Nephron progenitor cell (in vitro differentiated cells): ENCODE results near the gene SMIM36.
A peak's percentile ranks its signal among the peaks of the same experiment; 100 is the strongest.

Experiments
- DNase-seq: peaks from one replicate; pipeline ENCODE4 v3.0.0; 2021
- H3K27ac Mint-ChIP-seq: 2 replicates; pipeline ENCODE4 v1.8.0; 2021; ENCODE audit warnings: mild to moderate bottlenecking, moderate library complexity, mixed read lengths
- H3K27me3 Mint-ChIP-seq: 2 replicates; pipeline ENCODE4 v1.8.0; 2021; ENCODE audit warnings: mild to moderate bottlenecking, low read depth, mixed read lengths; ENCODE audit not compliant: poor library complexity
- H3K36me3 Mint-ChIP-seq: 2 replicates; pipeline ENCODE4 v1.8.0; 2021; ENCODE audit warnings: low read depth, mixed read lengths
- H3K4me1 Mint-ChIP-seq: 2 replicates; pipeline ENCODE4 v1.8.0; 2021; ENCODE audit warnings: mixed read lengths
- H3K4me3 Mint-ChIP-seq: 2 replicates; pipeline ENCODE4 v1.8.0; 2021; ENCODE audit warnings: mild to moderate bottlenecking, moderate library complexity, mixed read lengths
- H3K9me3 Mint-ChIP-seq: 2 replicates; pipeline ENCODE4 v1.8.0; 2021; ENCODE audit warnings: mild to moderate bottlenecking, moderate library complexity, mixed read lengths
- TF ChIP-seq, protein P1 (sequence below): fragments of 200-600 bp; sonication (generic); IDR thresholded peaks from 2 replicates; pipeline ENCODE4 v1.5.0; 2021; ENCODE audit warnings: antibody characterized with exemption

Gene SMIM36

DNA sequence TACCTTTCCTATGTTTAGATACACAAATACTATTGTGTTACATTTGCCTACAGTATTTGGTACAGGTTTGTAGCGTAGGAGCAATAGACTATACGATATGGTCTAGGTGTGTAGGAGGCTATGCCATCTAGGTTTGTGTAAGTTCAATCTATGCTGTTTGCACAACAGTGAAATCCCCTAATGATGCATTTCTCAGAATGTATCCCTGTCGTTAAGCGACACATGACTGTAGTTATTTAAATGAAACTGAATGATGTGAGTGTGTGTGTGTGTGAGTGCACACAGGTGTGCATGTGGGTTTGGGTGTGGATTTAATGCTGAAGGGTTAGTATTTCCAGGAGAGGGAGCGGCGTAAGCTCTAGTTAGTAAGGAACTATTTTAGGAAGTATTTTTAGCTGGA is 34.6 kb upstream of the SMIM36 start:
- no peak for DNase-seq
- peaks cover 6% of the 10 kb centered on the region for H3K36me3 Mint-ChIP-seq
- peaks cover 5% of the 10 kb centered on the region for H3K27me3 Mint-ChIP-seq
- H3K4me3 Mint-ChIP-seq = no peak overlapping the region
- peaks cover 18% of the 10 kb centered on the region for H3K9me3 Mint-ChIP-seq
- H3K4me1 Mint-ChIP-seq = peaks cover 5% of the 10 kb centered on the region
- TF ChIP-seq, protein P1, sequence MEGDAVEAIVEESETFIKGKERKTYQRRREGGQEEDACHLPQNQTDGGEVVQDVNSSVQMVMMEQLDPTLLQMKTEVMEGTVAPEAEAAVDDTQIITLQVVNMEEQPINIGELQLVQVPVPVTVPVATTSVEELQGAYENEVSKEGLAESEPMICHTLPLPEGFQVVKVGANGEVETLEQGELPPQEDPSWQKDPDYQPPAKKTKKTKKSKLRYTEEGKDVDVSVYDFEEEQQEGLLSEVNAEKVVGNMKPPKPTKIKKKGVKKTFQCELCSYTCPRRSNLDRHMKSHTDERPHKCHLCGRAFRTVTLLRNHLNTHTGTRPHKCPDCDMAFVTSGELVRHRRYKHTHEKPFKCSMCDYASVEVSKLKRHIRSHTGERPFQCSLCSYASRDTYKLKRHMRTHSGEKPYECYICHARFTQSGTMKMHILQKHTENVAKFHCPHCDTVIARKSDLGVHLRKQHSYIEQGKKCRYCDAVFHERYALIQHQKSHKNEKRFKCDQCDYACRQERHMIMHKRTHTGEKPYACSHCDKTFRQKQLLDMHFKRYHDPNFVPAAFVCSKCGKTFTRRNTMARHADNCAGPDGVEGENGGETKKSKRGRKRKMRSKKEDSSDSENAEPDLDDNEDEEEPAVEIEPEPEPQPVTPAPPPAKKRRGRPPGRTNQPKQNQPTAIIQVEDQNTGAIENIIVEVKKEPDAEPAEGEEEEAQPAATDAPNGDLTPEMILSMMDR = no peak
- H3K27ac Mint-ChIP-seq = peak overlapping the region; percentile 44

DNA sequence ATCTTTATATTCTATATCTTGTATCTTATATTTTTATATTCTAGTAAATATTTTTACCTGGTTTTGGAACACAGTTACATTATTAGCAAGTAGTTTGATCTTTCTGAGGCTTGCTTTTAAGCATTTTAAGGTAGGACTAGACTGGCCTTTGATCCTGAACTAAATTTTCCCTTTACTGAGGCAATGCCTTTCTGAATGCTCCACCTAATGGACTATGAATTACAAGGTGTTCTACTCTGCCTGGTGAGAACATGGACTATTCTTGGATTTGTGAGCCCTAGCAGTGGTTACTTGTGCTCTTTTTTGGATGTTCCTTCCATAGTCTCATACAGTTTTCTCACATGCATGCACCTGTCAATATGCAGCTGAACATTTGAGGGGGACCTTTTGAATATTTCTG is 32.5 kb upstream of the SMIM36 start:
- TF ChIP-seq, protein P1 = no peak
- peaks cover 5% of the 10 kb centered on the region for H3K4me1 Mint-ChIP-seq
- H3K4me3 Mint-ChIP-seq = no peak overlapping the region
- H3K27ac Mint-ChIP-seq = no peak overlapping the region
- DNase-seq = no peak
- H3K27me3 Mint-ChIP-seq = no peaks in the 10 kb centered on the region
- H3K9me3 Mint-ChIP-seq = peaks cover 18% of the 10 kb centered on the region
- peaks cover 6% of the 10 kb centered on the region for H3K36me3 Mint-ChIP-seq

DNA sequence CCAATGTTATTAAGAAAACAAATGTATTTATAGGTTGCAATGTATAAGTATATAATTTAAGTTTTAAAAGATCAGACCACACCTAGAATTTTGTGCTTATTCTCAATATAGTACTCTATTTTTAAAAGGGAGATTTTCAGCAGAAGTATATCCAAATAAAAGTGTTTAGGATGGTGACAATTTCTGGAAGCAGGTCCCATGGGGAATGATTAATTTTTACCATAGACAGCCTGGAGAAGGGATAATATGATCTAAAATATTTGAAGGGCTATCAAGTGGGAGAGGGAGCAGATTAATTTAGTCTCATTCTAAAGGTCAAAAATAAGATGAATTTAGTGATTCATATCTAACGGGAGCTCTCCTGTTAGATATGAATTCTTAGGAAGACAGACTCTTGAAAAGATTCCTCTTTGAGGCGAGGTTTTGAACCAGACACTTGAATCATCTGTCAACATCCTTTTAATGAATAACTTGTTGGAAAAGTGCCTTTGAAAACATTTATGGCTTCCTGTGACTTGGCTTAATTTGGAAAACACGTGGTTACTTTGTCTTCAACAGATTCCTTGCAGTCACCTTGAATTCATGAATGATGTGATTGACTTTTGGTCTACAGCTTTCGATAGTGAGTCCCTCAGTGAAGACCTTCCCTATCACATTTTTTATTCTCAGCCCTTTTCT is 29.3 kb upstream of the SMIM36 start:
- no peaks in the 10 kb centered on the region for H3K36me3 Mint-ChIP-seq
- H3K9me3 Mint-ChIP-seq = peaks cover 7% of the 10 kb centered on the region
- H3K27me3 Mint-ChIP-seq = no peaks in the 10 kb centered on the region
- H3K27ac Mint-ChIP-seq = no peak overlapping the region
- H3K4me1 Mint-ChIP-seq = no peaks in the 10 kb centered on the region
- TF ChIP-seq, protein P1 = no peak
- no peak for DNase-seq
- H3K4me3 Mint-ChIP-seq = no peak overlapping the region

DNA sequence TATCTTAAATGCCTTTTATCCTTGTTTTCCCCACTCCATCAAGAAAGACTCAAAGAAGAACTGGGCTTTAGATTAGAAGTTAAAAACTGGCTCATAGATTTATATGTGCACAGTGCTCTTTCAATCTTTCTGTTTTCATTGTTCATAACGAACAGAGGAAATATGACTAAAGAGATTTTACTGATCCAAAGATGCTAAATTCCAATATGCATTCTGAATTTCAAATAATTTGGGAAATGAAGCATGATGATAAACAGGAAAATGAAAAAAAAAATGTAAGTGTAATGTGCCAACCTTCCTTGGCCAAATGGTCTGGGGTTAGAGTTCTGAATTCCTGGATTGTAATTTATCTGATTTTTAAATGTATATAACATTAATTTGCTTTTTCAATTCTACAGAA is 25.0 kb upstream of the SMIM36 start:
- no peaks in the 10 kb centered on the region for H3K9me3 Mint-ChIP-seq
- H3K4me3 Mint-ChIP-seq = no peak overlapping the region
- DNase-seq = no peak
- H3K27ac Mint-ChIP-seq = no peak overlapping the region
- peaks cover 1% of the 10 kb centered on the region for H3K4me1 Mint-ChIP-seq
- no peaks in the 10 kb centered on the region for H3K27me3 Mint-ChIP-seq
- no peaks in the 10 kb centered on the region for H3K36me3 Mint-ChIP-seq
- TF ChIP-seq, protein P1 = no peak

DNA sequence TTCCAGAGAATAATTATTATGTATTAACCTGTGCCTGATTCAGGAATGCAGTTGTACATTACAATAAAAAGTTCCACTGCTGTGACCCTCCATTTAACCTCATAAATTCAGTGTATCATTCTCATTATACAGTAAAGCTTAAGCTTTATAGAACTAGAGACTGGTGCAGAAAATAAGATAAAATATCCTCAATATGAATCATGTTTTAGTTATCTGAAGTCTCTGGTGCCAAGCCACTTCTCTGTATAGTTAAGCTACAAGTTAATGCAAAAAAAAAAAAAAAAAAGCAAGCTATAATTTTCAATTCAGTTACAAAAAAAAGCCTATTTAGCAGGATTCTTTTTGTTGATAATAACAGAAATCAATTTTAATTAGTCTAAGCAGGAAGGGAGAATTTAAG is 22.4 kb upstream of the SMIM36 start:
- TF ChIP-seq, protein P1 = no peak
- H3K27me3 Mint-ChIP-seq = no peaks in the 10 kb centered on the region
- H3K9me3 Mint-ChIP-seq = no peaks in the 10 kb centered on the region
- no peaks in the 10 kb centered on the region for H3K36me3 Mint-ChIP-seq
- H3K4me3 Mint-ChIP-seq = no peak overlapping the region
- no peak overlapping the region for H3K27ac Mint-ChIP-seq
- H3K4me1 Mint-ChIP-seq = peaks cover 12% of the 10 kb centered on the region
- DNase-seq = no peak

DNA sequence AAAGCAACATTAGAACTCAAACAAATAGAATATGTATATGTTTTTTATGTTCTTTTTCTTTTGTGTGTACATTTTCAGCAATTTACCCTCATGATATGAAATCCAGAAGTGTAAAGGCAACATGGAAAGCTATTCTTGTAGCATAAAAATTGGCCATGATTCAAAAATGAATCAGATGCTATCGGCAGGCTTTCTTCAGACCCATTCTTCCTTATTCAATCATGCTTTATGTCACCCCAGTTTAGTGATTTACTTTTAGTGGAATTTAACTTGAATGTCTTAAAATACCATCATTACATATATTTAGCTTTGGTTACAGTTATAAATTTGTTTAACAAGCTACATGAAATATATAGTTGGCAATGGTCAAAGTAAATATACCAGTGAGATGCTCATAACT is 21.4 kb upstream of the SMIM36 start:
- TF ChIP-seq, protein P1 = no peak
- H3K27ac Mint-ChIP-seq = no peak overlapping the region
- H3K4me1 Mint-ChIP-seq = peaks cover 16% of the 10 kb centered on the region
- DNase-seq = no peak
- no peaks in the 10 kb centered on the region for H3K27me3 Mint-ChIP-seq
- no peak overlapping the region for H3K4me3 Mint-ChIP-seq
- no peaks in the 10 kb centered on the region for H3K9me3 Mint-ChIP-seq
- no peaks in the 10 kb centered on the region for H3K36me3 Mint-ChIP-seq
